ENCODE data around the gene RIPPLY2.

DNA sequence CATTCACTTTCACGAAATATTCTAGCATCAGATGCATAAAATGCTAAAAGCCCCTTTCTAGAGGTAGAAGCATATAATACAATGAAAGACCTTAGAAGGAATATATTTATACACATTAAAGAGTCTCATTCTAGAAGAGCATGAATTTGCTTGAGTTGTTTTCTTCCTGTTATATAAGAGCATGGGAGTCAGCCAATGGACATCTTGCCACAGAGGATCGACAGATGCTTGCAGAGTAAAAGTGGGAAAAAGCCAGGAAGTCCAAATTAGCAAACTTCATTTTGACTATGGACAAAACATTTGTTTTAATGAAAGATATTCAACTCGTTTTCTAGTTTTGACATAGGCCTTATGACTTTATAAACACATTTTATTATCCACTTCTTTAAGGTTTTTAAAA is 44.2 kb upstream of the RIPPLY2 start:
- TF ChIP-seq EZH2 (IDR thresholded peaks at IDR 0.05; ENCODE audit: borderline replicate concordance, low read depth, low read length, severe bottlenecking) (no peak), CTCF (IDR thresholded peaks at IDR 0.05; ENCODE audit: borderline replicate concordance, extremely low read depth, low read length, poor library complexity, severe bottlenecking) (no peak)

Measured in DND-41 (cell line).